Measurements from ENCODE around the gene PLCH1.

DNA sequence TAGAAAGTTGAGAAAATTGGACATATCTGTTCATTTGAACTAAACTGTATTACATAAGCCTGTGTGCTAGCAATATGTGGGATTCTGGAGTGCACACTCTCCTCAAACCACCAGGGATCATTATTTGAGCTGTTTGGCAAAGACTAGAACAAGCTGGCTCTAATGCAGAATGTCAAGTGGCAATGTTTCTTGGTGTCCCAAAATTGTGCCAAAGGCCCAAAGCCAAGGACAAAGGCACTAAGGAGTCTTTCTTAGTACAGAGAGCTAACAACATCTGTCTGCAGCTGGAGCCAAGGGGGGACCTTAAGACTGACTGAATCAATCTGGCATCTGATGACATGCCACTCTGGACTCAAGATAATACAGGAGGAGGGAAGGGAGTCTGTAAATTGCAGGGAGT, 374.7 kb downstream of the PLCH1 start:
- TF ChIP-seq CTCF (conservative IDR thresholded peaks at IDR 0.05; ENCODE audit: low read length) (no peak), EZH2phosphoT487 (IDR thresholded peaks at IDR 0.05; ENCODE audit: borderline replicate concordance, low read depth, low read length) (no peak)

All from OCI-LY7 (cell line).